NCI-H2196 treated with DMSO at 0.1 percent for 48 hours (cell line): ENCODE measurements around the gene ZCCHC2.
A peak's percentile ranks its signal among the peaks of the same experiment; 100 is the strongest.

Experiments used
- DNase-seq: peaks from one replicate; lab custom pipeline; 2025; ENCODE audit not compliant: unreplicated experiment; lab: John Stamatoyannopoulos, UW

Gene ZCCHC2

GRCh38 chr18:62509779-62510178 is 13.0 kb upstream of the ZCCHC2 start:
- DNase-seq = no peak

- DNase-seq = no peak
Measured at GRCh38 chr18:62510789-62511188, 12.0 kb upstream of the ZCCHC2 start.

- DNase-seq = no peak
Measured at GRCh38 chr18:62512532-62512931, 10.3 kb upstream of the ZCCHC2 start.

- DNase-seq = no peak
Measured at GRCh38 chr18:62512996-62513395, 9.8 kb upstream of the ZCCHC2 start.

GRCh38 chr18:62514570-62514969 is 8.3 kb upstream of the ZCCHC2 start:
- no peak for DNase-seq

- DNase-seq = no peak
Measured at GRCh38 chr18:62516242-62516641, 6.6 kb upstream of the ZCCHC2 start.

GRCh38 chr18:62518460-62519375 is 4.1 kb upstream of the ZCCHC2 start:
- DNase-seq = no peak

GRCh38 chr18:62519684-62520083 is 3.1 kb upstream of the ZCCHC2 start:
- no peak for DNase-seq

- no peak for DNase-seq
Measured at GRCh38 chr18:62521082-62521481, 1.7 kb upstream of the ZCCHC2 start.

GRCh38 chr18:62521593-62521992 is 1.2 kb upstream of the ZCCHC2 start:
- DNase-seq = no peak

GRCh38 chr18:62522178-62522503 is 684 bp upstream of the ZCCHC2 start:
- DNase-seq = no peak

GRCh38 chr18:62523255-62523588 is 397 bp downstream of the ZCCHC2 start:
- DNase-seq = no peak

GRCh38 chr18:62523631-62524439 is 1.0 kb downstream of the ZCCHC2 start:
- no peak for DNase-seq

- no peak for DNase-seq
Measured at GRCh38 chr18:62524440-62525200, 1.8 kb downstream of the ZCCHC2 start.

- no peak for DNase-seq
Measured at GRCh38 chr18:62525608-62526007, 2.8 kb downstream of the ZCCHC2 start.

- DNase-seq = peak; percentile 63
Measured at GRCh38 chr18:62526098-62527025, 3.5 kb downstream of the ZCCHC2 start.

GRCh38 chr18:62529597-62529996 is 6.8 kb downstream of the ZCCHC2 start:
- DNase-seq = no peak

GRCh38 chr18:62531078-62531477 is 8.3 kb downstream of the ZCCHC2 start:
- DNase-seq = no peak

- no peak for DNase-seq
Measured at GRCh38 chr18:62531931-62532330, 9.1 kb downstream of the ZCCHC2 start.

GRCh38 chr18:62536005-62536404 is 13.2 kb downstream of the ZCCHC2 start:
- no peak for DNase-seq
